GM19467 (cell line): Measurements from ENCODE around the gene INTS11.
A peak's percentile ranks its signal among the peaks of the same experiment; 100 is the strongest.

Source experiments
- ATAC-seq: cut with Tn5 transposase; IDR thresholded peaks from one replicate; pipeline ENCODE4 v1.9.1; 2021; ENCODE audit warnings: mild to moderate bottlenecking, moderate library complexity; ENCODE audit not compliant: unreplicated experiment

The INTS11 gene

GRCh38 chr1:1358433-1359271, 34.2 kb upstream of the INTS11 start, which contains the start of gene MXRA8:
Gene MXRA8 (minus strand): TSS chr1:1358555. CDS start chr1:1358504, 51 bp downstream.
- no peak for ATAC-seq

GRCh38 chr1:1357871-1358432, 33.5 kb upstream of the INTS11 start:
- ATAC-seq = no peak

- ATAC-seq = no peak
These were observed 32.4 kb upstream of the INTS11 start for GRCh38 chr1:1356796-1357401.

- ATAC-seq = no peak
These were observed 31.8 kb upstream of the INTS11 start for GRCh38 chr1:1356166-1356795.

GRCh38 chr1:1355416-1355815, 31.0 kb upstream of the INTS11 start:
- no peak for ATAC-seq

GRCh38 chr1:1354271-1355247, 30.1 kb upstream of the INTS11 start:
- ATAC-seq = no peak

GRCh38 chr1:1353389-1354151, 29.1 kb upstream of the INTS11 start:
- no peak for ATAC-seq

GRCh38 chr1:1352786-1353388, 28.4 kb upstream of the INTS11 start:
- ATAC-seq = no peak

- no peak for ATAC-seq
These were observed 27.3 kb upstream of the INTS11 start for GRCh38 chr1:1351511-1352427.

GRCh38 chr1:1349256-1350012, 25.0 kb upstream of the INTS11 start, which contains the start of gene DVL1:
Gene DVL1 (minus strand): TSS chr1:1349418. CDS start chr1:1349065, 353 bp downstream.
- ATAC-seq = peak; percentile 47

- ATAC-seq = peak; percentile 22
These were observed 24.2 kb upstream of the INTS11 start for GRCh38 chr1:1348420-1349255.

- ATAC-seq = no peak
These were observed 23.4 kb upstream of the INTS11 start for GRCh38 chr1:1347663-1348419.

GRCh38 chr1:1347026-1347595, 22.7 kb upstream of the INTS11 start:
- ATAC-seq = no peak

- ATAC-seq = no peak
These were observed 22.0 kb upstream of the INTS11 start for GRCh38 chr1:1346501-1346890.

GRCh38 chr1:1345860-1346500, 21.5 kb upstream of the INTS11 start:
- ATAC-seq = no peak
